GM19025 (cell line): ENCODE data around the gene TMEM272.
A peak's percentile ranks its signal among the peaks of the same experiment; 100 is the strongest.

Source experiments
- ATAC-seq: cut with Tn5 transposase; IDR thresholded peaks from one replicate; pipeline ENCODE4 v1.9.1; 2021; ENCODE audit warnings: mild to moderate bottlenecking, low read depth, moderate library complexity; ENCODE audit not compliant: unreplicated experiment

The TMEM272 gene

DNA sequence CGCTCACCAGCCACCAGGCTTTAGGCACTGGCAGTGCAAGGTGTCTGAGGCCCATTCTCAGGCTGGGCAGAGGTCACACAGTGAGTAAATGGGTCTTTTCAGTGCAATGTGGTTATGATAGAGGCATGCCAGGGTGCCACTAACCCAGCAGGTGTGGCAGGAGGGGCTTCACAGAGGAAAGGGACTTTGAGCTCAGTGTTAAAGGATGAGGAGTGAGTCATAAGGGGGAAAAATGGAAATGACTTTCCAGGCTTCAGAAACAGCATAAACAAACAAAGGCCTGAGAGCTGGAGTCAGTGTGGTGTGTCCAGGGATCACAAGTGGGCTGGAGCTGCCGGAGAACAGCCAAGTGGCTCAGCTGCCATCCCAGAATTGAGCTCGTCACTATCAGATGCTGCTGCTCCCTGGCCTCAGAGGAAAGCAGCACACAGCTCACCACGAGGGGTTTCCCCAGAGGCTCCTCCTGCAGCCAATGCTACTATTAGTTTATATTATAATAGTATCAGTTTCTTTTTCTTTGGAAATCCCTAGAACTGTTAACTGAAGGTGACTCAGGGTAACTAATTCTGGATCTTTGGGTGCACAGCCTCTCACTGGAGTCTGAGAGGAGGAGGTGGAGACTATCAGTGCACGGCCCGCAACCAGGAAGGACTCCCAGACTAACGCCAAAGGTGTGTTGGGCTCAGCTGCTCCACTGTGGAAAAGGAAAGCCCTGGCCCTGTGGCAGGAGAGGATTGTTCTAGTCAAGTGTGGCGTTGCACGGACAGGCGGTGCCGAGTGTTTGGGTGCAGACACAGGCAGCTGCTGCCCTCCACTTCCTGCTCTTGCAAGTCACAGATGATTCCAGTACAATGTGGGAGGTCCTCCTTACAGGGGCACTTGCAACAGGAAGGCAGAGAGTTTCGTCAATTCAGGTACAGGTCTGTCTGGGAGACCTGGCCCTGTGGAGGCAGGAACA is 80.5 kb downstream of the TMEM272 start:
- ATAC-seq, result peak; percentile 79

DNA sequence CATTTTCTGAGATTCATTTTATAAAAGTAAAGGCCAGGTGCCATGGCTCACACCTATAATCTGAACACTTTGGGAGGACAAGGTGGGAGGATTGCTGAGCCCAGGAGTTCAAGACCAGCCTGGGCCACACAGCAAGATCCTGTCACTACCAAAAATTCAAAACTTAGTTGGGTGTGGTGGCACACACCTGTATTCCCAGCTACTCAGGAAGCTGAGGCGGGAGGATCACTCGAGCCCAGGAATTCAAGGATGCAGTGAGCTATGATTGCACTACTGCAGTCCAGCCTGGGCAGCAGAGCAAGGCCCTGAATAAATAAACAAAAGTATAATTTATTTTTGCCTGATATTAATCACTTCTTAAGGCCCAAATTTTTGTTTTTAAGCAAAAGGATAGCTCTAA is 81.5 kb downstream of the TMEM272 start:
- no peak for ATAC-seq
